Measurements from ENCODE around the gene HSD17B3.
"Not testable (repeated sequence)": the region's sequence is repeated elsewhere in the genome, so short reads cannot be mapped to it uniquely, and the experiment has no call there.

HSD17B3 gene

DNA sequence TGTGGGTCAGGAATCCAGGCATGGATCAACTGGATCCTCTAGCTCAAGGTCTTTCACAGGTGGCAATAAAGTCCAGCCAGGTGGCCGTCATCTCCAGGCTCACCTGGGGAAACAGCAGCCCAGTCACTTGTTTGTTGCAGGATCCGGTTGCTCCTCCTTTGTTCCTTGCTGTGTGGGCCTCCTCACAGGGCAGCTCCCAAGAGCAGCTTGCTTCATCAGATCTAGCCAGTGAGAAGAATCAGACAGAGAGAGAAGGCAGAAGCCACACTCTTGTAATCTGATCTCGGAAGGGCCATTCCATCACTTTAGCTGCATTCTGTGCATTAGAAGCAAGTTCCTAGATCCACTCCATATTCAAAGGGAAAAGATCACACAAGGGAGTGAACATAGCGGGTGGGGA lies 3.2 kb upstream of the HSD17B3 start:
- no peak for DNase-seq

DNA sequence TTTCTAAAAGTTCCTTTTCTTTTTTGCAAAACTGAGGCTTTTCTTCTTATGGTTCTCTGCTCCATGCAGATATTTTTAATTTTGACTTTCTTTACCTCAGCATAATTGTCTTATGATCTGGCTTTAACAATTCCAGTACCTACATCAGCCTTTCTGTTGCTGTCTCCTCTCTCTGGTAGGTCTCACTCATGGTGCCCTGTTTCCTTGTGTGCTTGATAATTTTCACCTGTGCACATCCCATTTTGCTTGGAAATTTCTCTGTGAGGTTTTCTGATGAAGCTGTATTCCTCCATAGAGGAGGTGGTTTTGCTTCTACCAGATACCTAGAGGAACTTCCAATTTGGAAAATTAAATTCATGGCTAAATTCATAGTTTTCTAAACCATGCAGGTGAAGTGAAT lies 2.3 kb upstream of the HSD17B3 start:
- DNase-seq = no peak

DNA sequence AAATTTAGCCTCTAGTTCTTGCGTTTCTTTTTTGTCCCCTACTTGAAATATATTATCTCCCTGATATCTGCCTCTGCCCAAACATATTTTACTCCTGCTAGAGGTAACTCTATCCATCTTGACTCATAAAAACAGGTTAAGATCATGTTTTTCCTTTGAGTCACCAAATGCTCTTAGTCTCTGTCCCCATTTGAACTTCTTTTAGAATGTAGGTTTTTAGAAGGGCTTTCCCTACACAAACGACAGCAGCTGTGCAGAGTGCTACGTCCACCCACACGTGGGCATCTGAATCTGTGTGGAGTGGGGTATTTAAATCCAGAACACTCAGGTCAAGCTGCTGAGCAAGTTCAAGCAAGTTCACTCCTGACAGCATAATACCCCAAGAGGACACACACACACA lies 2.2 kb downstream of the HSD17B3 start:
- DNase-seq = no peak

DNA sequence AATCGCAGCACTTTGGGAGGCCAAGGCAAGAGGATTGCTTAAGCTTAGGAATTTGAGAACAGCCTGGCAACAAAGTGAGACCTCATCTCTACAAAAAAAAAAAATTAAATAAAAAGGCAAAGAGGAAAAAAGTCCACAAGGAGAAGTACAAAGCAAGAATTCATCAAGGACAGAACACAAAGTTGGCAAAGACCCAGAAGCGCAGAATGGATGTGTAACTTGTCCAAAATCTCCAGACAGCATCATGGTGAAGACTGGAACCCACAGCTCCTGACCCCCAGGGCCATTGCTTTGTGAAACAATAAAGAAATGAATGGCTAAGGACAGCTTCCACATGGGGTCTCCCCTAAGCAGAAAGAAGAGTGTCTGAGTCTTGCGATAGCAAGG lies 7.8 kb downstream of the HSD17B3 start:
- DNase-seq = no peak

DNA sequence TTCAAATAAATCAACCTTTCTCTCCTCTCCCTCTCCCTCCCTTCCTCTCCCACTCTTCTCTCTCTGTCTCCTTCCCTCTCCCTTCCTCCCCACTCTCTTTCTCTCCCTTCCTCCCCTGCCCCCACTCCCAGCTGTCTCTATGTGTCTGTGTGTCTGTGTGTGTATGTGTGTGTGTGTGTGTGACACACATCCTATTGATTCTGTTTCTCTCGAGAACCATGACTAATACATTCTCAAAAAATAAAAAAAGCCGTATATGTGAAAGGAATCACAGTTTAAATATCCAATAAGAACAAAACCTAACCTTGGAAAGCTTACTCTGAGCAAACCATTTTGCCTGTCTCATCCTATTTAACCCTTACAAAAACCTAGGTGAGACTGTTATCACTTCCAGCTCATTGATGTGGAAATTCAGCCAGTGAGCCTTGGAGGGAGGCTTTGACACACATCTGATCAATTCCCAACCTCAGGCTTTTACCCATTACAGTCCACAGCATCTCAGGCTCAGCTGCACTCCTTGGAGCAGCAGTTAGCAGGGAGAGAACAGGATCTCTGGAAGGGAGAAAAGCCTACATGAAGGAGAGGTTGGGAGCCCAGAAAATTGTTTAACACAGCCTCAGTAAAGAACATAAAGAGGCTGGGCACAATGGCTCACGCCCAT lies 8.3 kb downstream of the HSD17B3 start:
- DNase-seq = no peak

DNA sequence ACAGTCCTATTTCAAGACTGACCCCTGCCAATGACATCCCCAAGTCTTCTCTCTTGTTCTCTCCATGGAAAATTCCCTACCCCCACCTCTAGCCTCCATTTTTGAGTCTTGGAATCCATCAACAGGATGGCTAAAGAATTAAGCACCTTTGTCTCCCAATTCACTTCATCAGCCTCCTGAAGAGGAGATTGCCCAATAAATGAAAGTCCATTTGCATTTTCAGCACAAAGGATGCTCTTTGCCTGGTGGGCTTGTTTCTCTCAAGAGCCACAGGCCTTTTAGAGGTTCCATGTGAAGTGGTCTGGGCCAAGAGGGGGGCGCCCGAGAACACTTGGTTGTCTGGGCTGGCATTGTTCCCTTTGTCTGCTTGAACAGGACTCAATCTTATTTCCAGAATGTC lies 12.6 kb downstream of the HSD17B3 start:
- DNase-seq = no peak

DNA sequence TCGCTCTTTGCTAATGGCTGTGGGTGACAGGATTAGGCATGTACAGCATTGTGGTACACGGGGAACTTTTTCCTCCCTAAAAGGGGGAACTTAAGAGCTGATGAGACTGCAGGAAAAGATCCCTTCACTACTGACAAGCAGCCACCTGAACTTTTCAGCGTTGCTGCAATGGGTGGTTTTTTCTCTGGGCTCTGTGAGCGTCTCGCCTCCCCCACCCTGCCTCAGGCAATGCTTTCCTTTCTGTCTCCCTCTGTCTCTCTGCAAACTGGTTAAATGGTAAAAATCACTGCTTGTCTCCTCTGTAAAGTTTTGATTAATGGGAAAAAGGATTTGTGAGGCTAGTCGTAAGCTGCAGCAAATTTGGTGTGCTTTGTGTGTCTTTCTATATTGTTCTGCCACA lies 20.3 kb downstream of the HSD17B3 start:
- no peak for DNase-seq

DNA sequence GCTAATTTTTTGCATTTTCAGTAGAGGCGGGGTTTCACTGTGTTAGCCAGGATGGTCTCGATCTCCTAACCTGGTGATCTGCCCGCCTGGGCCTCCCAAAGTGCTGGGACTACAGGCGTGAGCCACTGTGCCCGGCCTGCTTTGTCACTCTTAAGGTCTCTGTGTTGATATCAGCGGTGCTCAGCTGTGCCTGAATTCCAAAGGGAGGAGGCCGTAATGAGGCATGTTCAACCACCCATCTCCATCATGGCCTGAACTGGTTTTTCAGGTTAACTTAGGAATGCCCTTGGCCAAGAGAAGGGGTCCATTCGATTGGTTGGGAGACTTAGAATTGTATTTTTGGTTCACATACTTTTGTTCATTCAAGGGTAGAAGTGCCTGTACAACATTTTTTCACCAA lies 22.0 kb downstream of the HSD17B3 start:
- DNase-seq = no peak

DNA sequence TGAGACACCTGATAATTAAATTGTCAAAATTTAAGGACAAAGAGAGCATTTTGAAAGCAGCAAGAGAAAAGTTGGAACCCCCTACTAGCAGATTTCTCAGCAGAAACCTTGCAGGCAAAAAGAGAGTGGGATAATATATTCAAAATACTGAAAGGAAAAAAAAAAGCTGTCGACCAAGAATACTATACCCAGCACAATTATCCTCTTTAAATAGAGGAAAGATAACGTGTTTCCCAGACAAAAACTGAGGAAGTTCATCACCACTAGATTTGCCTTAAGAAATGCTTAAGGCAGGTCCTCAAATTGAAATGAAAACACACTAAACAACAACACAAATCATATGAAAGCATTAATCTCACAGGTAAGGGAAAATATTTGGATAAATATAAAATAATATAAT lies 27.0 kb downstream of the HSD17B3 start:
- no peak for DNase-seq

DNA sequence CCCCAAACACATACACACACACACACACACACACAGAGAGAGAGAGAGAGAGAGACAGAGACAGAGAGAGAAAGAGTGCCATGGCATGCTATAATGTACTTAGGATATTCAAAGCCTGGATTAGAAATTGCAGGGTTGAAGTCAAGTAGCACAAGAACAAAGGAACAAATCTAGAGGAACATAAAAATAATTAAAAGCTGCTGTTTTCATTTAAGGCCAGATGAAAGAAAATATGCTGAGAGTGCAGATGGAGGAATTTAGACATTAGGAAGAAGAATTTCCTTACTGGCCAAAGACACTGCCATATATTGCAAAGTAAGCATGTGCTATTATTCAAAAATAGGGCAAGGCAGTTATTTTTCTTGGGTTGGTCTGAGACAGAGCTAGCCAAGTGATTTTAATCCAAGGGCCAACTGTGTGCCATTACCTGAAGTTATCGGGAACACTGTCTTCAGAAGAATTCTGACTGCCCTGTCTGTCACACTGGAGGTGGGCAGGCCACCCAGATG lies 31.7 kb downstream of the HSD17B3 start:
- no peak for DNase-seq

DNA sequence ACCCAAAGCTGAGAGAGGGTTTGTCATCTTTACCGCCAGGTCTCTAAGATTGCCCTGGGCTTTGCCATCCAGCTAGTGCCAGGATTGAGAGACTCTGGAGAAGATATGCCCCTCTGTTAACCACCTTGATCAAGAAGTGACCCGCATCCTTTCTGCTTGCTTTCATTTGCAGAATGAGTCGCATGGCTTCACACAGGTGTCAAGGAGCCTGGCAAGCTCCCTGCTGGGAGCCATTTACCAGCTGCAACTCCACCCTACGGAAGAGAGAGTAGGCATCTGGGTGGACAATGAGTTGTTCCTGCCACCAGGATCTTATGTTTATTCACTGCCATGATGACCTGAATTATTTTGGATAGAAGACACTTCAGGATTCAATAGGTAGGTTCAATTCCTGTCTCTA lies 43.0 kb downstream of the HSD17B3 start:
- DNase-seq = no peak

DNA sequence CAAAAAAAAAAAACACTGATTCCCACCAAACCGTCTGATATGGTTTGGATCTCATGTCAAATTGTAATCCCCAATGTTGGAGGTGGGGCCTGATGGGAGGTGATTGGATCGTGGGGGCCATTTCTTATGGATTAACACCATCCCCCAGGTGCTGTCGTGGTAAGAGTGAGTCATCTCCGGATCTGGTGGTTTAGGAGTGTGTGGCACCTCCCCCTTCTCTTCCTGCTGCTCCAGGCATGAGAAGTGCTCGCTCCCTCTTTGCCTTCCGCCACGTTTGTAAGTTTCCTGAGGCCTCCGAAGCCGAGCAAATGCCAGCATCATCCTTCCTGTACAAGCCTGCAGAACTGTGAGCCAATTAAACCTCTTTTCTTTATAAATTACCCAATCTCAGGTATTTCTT lies 45.2 kb downstream of the HSD17B3 start:
- DNase-seq = no peak

DNA sequence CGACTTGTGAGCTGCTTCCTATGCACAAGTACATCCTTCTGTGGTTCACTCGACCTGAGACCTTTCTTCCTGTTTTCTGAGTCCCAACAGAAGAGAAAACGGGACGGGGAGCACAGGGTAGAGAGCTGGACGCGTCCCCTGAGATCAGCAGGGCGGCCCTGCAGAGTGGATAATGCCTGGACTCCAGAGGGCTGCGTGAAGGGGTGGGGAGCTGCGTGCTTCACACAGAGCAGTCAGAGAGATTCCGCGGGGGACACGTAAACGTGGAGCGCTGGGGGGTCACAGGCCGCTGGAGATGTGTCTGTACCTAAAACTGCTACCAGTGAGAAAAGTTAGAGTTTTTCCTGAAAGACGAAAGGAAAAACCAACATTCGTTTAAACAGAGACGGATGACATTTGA lies 46.3 kb downstream of the HSD17B3 start:
- no peak for DNase-seq

DNA sequence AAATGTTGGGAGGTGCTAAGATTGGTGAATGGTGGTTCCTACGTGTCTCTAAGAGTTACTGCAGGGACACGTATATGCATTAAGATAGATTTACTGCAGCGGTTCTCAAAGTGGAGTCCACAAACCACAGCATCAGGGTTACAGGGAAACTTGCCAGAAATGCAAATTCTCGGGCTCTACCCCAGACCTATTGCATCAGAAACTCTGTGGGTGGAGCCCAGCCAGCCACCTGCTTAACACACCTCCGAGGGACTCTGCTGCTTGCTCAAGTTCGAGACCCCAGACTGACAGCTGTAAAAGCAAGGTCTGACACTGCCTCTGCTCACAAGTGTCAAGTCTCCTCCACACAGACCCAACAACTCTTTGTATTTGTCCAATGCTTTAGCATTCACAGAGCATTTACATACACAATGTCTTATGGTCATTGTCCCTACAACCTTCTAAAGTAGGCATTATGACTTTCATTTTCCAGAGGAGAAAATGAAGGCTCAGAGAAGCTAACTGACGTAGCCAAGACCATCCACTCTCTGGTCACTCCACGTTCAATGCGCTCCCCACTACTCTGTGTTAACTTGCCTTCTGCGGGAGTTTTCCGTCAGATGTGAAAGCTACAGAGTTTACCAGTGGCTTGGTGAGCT lies 48.8 kb downstream of the HSD17B3 start:
- DNase-seq = no peak

DNA sequence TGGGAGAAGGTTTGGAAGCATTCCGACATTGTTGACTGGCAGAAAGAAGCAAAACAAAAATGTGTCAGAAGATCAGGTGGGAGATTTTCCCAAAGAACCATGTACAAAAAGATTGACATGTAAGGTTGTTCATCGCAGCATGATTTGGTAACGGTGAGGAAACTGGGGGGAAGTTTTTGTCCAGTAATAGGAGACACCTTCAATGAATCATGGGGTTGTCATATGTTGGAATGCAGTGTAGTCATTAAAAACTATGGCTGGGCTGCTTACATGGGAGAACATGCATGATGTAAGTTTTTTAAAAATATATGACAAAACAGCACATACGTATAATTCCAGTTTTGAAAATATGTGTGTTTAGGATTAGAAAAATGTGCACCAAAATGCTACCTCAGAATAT lies 50.5 kb downstream of the HSD17B3 start:
- no peak for DNase-seq

DNA sequence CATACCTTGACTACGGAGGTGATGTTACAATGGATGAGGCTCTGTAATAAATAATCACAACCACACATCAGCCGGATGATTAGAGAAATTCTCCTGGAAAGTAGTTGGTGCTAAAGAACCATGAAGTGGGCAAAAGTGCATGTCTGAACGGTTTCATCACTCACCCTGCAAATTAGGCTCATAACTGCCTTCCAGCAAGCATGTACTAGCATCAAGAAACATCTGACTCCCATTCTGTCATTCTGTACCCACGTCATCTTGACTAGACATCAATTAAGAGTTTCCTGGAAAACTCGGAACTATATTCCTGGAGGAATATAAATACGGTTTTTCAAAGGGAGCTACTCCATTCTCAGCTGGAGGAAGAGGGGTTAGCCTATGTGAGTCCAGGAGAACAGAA lies 52.2 kb downstream of the HSD17B3 start:
- DNase-seq = no peak

DNA sequence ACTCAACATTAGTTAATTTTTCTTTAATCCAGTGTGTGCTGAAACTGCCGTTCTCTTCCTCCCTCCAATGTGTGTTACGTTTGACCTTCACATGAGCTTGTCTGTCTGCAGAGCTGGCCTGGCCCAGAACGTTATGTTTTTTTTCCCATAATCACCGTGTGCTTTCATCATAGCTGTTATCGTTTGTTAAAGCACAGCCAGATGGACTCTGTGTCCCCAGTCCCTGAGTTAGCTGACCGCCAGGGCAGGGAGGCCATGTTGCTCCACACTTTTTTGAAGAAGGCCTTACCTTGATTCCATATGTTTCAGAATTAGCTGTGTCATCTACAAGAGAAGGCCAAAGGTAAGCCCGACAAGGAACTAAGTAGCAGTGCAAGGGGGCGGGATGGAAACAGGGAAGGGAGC lies 55.7 kb downstream of the HSD17B3 start:
- no peak for DNase-seq

DNA sequence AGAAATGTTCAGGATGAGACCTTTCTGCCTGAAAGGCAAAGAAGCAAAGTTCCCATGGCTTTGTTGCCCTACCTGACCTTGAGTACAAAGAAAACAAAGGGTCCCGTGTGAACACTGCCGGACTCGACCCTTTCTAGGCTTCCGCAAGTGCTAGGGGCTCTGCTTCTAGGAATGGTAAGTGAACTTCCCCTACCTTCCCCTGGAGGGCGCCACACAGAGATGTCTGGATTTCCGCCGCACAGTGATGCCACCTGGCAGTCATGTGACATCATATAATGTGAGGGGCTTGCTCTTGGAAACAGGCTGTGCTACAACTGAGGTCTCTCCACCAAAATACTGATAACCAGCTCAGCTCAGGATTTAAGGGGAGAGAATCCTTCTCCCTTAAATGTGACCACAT lies 56.6 kb downstream of the HSD17B3 start:
- DNase-seq = no peak

DNA sequence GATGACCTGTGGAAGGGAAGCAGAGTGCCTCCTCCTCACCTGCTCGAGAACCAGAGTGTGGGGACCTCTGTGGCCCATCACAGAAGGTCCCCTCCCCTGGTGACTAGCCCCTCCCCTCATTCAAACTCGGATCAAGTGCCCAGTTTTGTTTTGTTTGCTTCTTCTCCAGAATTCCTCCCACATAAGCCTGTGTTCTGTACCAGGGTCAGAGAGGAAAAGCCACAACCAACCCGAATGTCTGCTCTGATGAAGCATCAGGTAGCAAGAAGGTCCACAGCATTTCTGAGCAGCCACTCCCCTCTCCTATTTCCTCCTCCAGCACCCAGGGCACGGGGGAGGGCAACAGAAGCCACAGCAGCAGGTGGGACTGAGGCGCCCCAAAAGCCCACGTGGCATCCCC lies 58.2 kb downstream of the HSD17B3 start:
- no peak for DNase-seq

DNA sequence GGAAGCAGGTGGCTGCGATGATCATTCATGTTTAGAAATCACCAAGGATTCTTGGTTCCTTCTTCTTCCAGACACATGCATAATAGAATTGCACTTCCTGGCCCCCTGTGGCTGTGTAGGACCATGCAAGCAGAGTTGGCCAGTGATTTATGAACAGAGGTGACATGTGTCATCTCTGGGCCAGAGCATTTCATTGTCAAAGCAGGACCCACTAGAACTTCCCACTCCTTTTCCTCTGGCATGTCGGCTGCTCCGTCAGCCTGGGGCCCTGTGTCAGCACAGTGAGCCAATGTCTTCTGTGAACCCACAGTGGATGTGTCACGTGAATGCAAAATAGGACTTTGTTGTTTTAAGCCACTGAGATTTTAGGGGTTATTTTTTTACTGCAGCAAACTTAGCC lies 59.2 kb downstream of the HSD17B3 start:
- no peak for DNase-seq

DNA sequence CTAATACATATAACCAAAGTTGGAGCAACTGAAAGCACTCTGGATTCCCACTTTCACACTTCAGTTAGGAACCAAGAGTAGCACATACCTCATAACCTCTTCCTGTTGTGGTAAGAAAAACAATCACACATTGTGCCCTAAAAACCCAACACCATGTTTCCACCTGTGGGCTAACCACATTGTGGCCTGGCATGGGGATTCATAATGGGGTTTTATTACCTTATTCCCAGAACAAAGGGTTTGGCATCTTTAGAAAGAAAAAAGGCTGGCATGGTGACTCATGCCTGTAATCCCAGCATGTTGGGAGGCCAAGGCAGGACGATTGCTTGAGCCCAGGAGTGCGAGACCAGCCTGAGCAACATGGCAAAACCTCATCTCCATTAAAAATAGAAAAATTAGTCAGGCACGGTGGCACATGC lies 60.6 kb downstream of the HSD17B3 start:
- no peak for DNase-seq

DNA sequence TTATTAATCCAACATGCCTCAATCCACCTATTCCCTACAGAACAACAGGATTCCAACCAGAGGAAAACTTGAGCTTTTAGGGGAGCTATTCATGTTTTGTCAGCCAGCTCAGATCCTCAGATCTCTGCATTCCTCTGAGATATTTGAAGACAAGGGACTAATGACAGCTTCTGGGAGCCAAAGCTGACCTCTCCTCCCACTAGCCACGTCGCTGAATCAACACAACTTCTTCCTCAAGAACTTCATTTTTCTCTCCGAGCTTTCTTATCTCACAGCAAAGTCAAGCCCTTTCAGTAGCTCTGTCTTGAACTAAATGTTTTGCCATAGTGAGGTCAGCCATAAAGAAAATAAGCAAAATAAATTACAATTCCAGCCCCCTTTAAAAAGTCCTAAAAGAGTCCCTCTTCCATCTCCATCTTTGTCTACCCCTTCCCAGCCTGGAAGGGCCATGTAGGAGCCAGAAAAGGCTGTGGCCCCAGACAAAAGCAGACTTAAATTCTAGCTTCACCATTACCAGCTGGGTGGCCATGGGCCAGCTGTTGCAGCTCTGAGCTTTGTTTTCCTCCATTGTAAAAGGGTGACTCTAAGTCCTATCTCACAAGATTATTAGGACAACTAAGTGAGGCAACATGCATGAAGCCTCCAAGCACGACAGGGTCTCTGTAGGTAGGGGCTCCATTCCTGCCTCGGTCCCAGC lies 65.0 kb downstream of the HSD17B3 start:
- no peak for DNase-seq

DNA sequence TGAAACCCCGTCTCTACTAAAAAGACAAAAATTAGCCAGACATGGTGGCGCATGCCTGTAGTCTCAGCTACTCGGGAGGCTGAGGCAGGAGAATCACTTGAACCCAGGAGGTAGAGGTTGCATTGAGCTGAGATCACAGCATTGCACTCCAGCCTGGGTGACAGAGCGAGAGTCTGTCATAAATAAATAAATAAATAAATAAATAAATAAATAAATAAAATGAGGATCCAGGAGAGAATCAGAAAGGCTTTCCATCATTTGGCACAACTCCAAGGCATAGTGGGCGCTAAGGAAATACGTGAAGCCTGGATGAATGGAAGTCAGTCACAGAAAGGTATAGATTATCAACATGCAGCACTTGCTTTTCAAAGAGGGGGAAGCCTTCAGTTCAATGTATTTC lies 65.6 kb downstream of the HSD17B3 start:
- DNase-seq = not testable (repeated sequence)

DNA sequence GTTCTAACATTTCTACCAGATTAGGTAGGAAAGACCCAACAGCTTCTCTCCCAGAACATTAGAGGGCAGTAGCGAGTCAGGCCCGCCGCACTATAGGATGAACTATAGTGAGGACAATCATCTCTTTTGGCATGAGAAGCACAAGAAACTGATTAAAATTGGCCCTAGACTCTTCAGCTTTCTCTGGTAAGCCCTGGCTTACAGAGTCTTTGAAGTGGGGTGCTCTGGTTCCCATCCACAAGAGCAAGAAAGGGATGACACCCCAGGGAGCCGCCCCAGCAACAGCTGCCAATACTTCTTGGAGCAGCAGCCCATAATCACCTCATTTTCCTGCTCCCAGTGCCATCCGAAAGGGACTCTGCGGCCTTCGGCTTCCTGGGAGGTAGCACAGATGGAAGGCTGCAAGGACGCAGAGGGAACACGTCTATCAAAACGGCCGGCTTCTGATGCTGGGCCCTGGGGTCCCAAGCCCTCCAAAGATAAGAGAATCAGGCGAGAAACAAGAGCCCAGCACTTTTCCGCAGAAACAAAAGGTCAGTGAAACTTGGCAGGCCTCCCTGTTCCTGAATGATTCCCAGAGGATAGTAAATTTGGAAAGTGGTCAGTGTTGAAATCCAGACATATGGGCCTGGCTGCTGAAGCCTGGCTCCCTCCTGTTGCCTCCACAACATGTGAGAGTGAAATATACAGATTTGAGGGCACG lies 69.3 kb downstream of the HSD17B3 start:
- DNase-seq = no peak

All from T-helper 9 cell (primary cell).